HG02588 (cell line): ENCODE results near the gene RECK.

ENCODE experiments used
- ATAC-seq: cut with Tn5 transposase; IDR thresholded peaks from one replicate; pipeline ENCODE4 v1.9.1; 2021; ENCODE audit warnings: mild to moderate bottlenecking, moderate library complexity; ENCODE audit not compliant: unreplicated experiment

Gene RECK

GRCh38 chr9:36136894-36137391 lies 100.2 kb downstream of the RECK start:
- peak; percentile 32 for ATAC-seq

- ATAC-seq: no peak
Observed at GRCh38 chr9:36137392-36138004, 100.8 kb downstream of the RECK start.

GRCh38 chr9:36138496-36138895 lies 101.8 kb downstream of the RECK start:
- ATAC-seq: no peak

- ATAC-seq: no peak
Observed at GRCh38 chr9:36138901-36139300, 102.2 kb downstream of the RECK start.

GRCh38 chr9:36140086-36141084 lies 103.7 kb downstream of the RECK start:
- ATAC-seq: no peak

GRCh38 chr9:36141288-36141687 lies 104.6 kb downstream of the RECK start:
- no peak for ATAC-seq

- ATAC-seq: no peak
Observed at GRCh38 chr9:36141761-36142160, 105.0 kb downstream of the RECK start.

- no peak for ATAC-seq
Observed at GRCh38 chr9:36142510-36143244, 106.0 kb downstream of the RECK start.

- ATAC-seq: no peak
Observed at GRCh38 chr9:36143245-36143641, 106.5 kb downstream of the RECK start.

- ATAC-seq: no peak
Observed at GRCh38 chr9:36144309-36145232, 107.9 kb downstream of the RECK start.

- ATAC-seq: no peak
Observed at GRCh38 chr9:36145970-36146369, 109.3 kb downstream of the RECK start.

GRCh38 chr9:36146651-36147050 lies 109.9 kb downstream of the RECK start:
- no peak for ATAC-seq

GRCh38 chr9:36147441-36148175 lies 110.9 kb downstream of the RECK start:
- no peak for ATAC-seq

GRCh38 chr9:36148311-36149051 lies 111.8 kb downstream of the RECK start:
- ATAC-seq: peak; percentile 47

- no peak for ATAC-seq
Observed at GRCh38 chr9:36149197-36149596, 112.5 kb downstream of the RECK start.

GRCh38 chr9:36150574-36151315 lies 114.0 kb downstream of the RECK start:
- ATAC-seq: no peak

- peak; percentile 82 for ATAC-seq
Observed at GRCh38 chr9:36151316-36152210, 114.8 kb downstream of the RECK start.
